ENCODE data around the gene RAD51B. TPM values are rescaled to one million over a fixed set of nuclear protein-coding genes. Genes with fewer than 3 reads are reported as not detected.

The RAD51B gene
- total and polyA plus RNA-seq, 2 of the 13 experiments (the other 11 are each of a cell fraction or from before 2014, with no cell fraction given) = 7.0 to 9.5 TPM

DNA sequence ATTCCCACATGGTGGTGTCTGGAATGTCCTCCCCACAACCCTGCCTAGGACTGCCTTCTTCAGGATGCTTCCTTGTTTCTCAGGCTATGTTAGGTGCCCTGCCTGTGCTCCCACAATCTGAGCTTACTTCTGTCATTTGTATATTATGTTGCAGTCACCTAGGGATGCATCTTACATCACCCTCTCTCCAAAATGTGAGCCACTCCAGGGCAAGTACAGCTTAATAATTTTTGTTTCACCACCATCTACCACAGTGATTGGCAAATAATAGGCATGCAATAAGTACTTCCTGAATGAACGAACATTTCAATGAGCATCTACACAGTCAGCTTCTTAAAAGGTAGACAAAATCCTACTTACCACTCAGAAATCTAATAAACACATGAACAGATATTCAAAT, 40.8 kb upstream of the RAD51B start:
- Histone ChIP-seq H3K4me3 (replicated peaks in 1 of 3; ENCODE audit: insufficient read depth in 1 of 3, low read depth in 2 of 3, low read length in 3 of 3) (no peak overlapping the region), H2AFZ (ENCODE audit: low read length) (no peak overlapping the region), H3K9me3 (ENCODE audit: low read length) (no peaks in the 10 kb centered on the region), H3K9ac (ENCODE audit: insufficient read depth, low read depth, low read length) (no peak overlapping the region), H3K79me2 (ENCODE audit: insufficient read depth, low read length) (no peaks in the 10 kb centered on the region), H3K4me2 (ENCODE audit: low read depth, low read length) (no peak overlapping the region), H3K27me3 (ENCODE audit: control insufficient read depth in 1 of 2, insufficient read depth in 2 of 2, low read length in 2 of 2) (no peaks in the 10 kb centered on the region), H4K20me1 (ENCODE audit: insufficient read depth, low read length) (no peaks in the 10 kb centered on the region), H3K36me3 (replicated peaks in 1 of 2; ENCODE audit: control insufficient read depth in 1 of 2, insufficient read depth in 2 of 2, low read length in 2 of 2) (peaks cover 34 to 80% of the 10 kb centered on the region in 2 experiments), H3K27ac (ENCODE audit: extremely low read length, insufficient read depth, low read length) (no peak overlapping the region), H3K4me1 (ENCODE audit: insufficient read depth, low read length) (peaks cover 12% of the 10 kb centered on the region)
- BruUV-seq (replicated peaks) = no TSS peak
- CTCF ChIA-PET (ENCODE audit: low intra/inter-chr PET ratio, low total read pairs) = no interaction called here
- in situ Hi-C loops (cut with HindIII; ENCODE audit: extremely low pct_ligation_motif_present, low pct_unique_long_range_greater_than_20kb) (no loop called here), intact Hi-C loops (cut with micrococcal nuclease; ENCODE audit: unreplicated experiment) (no loop called here)
- 100% methylated on average over 1 of the region's 1 CpG for WGBS (ENCODE audit: low lambda C conversion rate)
- TF ChIP-seq MEIS2 (CRISPR knock-in tag; IDR thresholded peaks at IDR 0.05) (no peak), ZNF333 (CRISPR knock-in tag; IDR thresholded peaks at IDR 0.05; ENCODE audit: borderline replicate concordance) (no peak), TAF15 (IDR thresholded peaks at IDR 0.05; ENCODE audit: low read depth, low read length, poor library complexity, severe bottlenecking) (no peak), ZEB1 (IDR thresholded peaks at IDR 0.05; ENCODE audit: insufficient replicate concordance, low read depth) (no peak), ZNF598 (CRISPR knock-in tag; IDR thresholded peaks at IDR 0.05; ENCODE audit: borderline replicate concordance) (no peak), HCFC1 (IDR thresholded peaks at IDR 0.05; ENCODE audit: low read depth, low read length) (no peak), ZBTB4 (CRISPR knock-in tag; IDR thresholded peaks at IDR 0.05; ENCODE audit: borderline replicate concordance) (no peak), NR1H2 (CRISPR knock-in tag; IDR thresholded peaks at IDR 0.05; ENCODE audit: borderline replicate concordance, low read depth) (no peak), ZNF792 (CRISPR knock-in tag; IDR thresholded peaks at IDR 0.05) (no peak), ATF6 (CRISPR knock-in tag; conservative IDR thresholded peaks at IDR 0.05) (no peak)
- POLR2A ChIA-PET = no interaction called here
- FAIRE-seq (no peak), DNase-seq (ENCODE audit: low spot score) (no peak), ATAC-seq (no peak)

All from HepG2 (cell line).